Measurements from ENCODE around the gene SCAF4. TPM values are rescaled to one million over a fixed set of nuclear protein-coding genes. Genes with fewer than 3 reads are reported as not detected.

SCAF4 gene
- total and polyA plus RNA-seq, 2 donors (not counting 3 experiments of a cell fraction or from before 2014, with no cell fraction given): 12.2 to 41.2 TPM

GRCh38 chr21:31771685-31772084, 39.8 kb upstream of the SCAF4 start:
- intact Hi-C loops (cut with micrococcal nuclease): no loop called here
- dilution Hi-C loops (cut with MboI; ENCODE audit: extremely low pct_ligation_motif_present, low sequenced_read_pairs): no loop called here
- Histone ChIP-seq H3K9me3 (replicated peaks; ENCODE audit: control insufficient read depth, insufficient read depth, low read length) (no peaks in the 10 kb centered on the region), H3K9me1 (replicated peaks; ENCODE audit: control insufficient read depth, extremely low read depth, insufficient read depth, low read length) (no peaks in the 10 kb centered on the region), H2AFZ (ENCODE audit: low read depth, low read length) (no peak overlapping the region), H4K20me1 (replicated peaks; ENCODE audit: control insufficient read depth, extremely low read depth, insufficient read depth, low read length) (no peaks in the 10 kb centered on the region), H3K79me2 (ENCODE audit: control insufficient read depth, insufficient read depth, low read length) (no peaks in the 10 kb centered on the region), H3K4me3 (replicated peaks in 1 of 3; ENCODE audit: insufficient read depth in 1 of 3, low read depth in 1 of 3, low read length in 3 of 3) (no peak overlapping the region), H3K36me3 (ENCODE audit: control insufficient read depth in 2 of 2, extremely low read depth in 1 of 2, insufficient read depth in 2 of 2, low read length in 2 of 2) (no peaks in the 10 kb centered on the region), H3K4me2 (ENCODE audit: insufficient read depth, low read length) (no peak overlapping the region), H3K9ac (replicated peaks; ENCODE audit: extremely low read depth, insufficient read depth, low read length) (no peak overlapping the region), H3K27me3 (ENCODE audit: control insufficient read depth in 2 of 2, insufficient read depth in 2 of 2, low read length in 2 of 2) (no peaks in the 10 kb centered on the region), H3K27ac (ENCODE audit: insufficient read depth, low read depth, low read length) (no peak overlapping the region), H3K4me1 (ENCODE audit: control insufficient read depth, extremely low read depth, insufficient read depth, low read length) (no peaks in the 10 kb centered on the region)
- CTCF ChIA-PET: interaction anchor here (1.2 to 3.0 kb wide), 2 partner anchors 9 to 14 kb away, joined by 4 to 10 read pairs; no protein-coding TSS in a partner anchor
- no peak for DNase-seq (ENCODE audit: low read depth, low spot score)
- no TSS peak for BruUV-seq (replicated peaks)
- no peak for TF ChIP-seq EZH2 (IDR thresholded peaks at IDR 0.05; ENCODE audit: borderline replicate concordance, low read depth, low read length, severe bottlenecking)
- no peak for TF ChIP-seq MAX (IDR thresholded peaks at IDR 0.05; ENCODE audit: insufficient read depth, insufficient read length)
- TF ChIP-seq POLR2A (IDR thresholded peaks at IDR 0.05; ENCODE audit: low read depth, low read length): no peak
- TF ChIP-seq FOS (IDR thresholded peaks at IDR 0.05; ENCODE audit: borderline replicate concordance, insufficient read depth, low read length): no peak
- no peak for TF ChIP-seq GATA2 (IDR thresholded peaks at IDR 0.05; ENCODE audit: insufficient read depth, insufficient read length, low read depth, low read length)
- POLR2A ChIA-PET: no interaction called here
- no peak for FAIRE-seq

- BruUV-seq (replicated peaks): no TSS peak
- Histone ChIP-seq H3K9me3 (replicated peaks; ENCODE audit: control insufficient read depth, insufficient read depth, low read length) (no peaks in the 10 kb centered on the region), H3K4me2 (ENCODE audit: insufficient read depth, low read length) (no peak overlapping the region), H3K9me1 (replicated peaks; ENCODE audit: control insufficient read depth, extremely low read depth, insufficient read depth, low read length) (no peaks in the 10 kb centered on the region), H3K9ac (replicated peaks; ENCODE audit: extremely low read depth, insufficient read depth, low read length) (no peak overlapping the region), H3K4me3 (replicated peaks in 1 of 3; ENCODE audit: insufficient read depth in 1 of 3, low read depth in 1 of 3, low read length in 3 of 3) (no peak overlapping the region), H2AFZ (ENCODE audit: low read depth, low read length) (no peak overlapping the region), H3K27ac (ENCODE audit: insufficient read depth, low read depth, low read length) (no peak overlapping the region), H3K79me2 (ENCODE audit: control insufficient read depth, insufficient read depth, low read length) (no peaks in the 10 kb centered on the region), H3K27me3 (ENCODE audit: control insufficient read depth in 2 of 2, insufficient read depth in 2 of 2, low read length in 2 of 2) (no peaks in the 10 kb centered on the region), H4K20me1 (replicated peaks; ENCODE audit: control insufficient read depth, extremely low read depth, insufficient read depth, low read length) (no peaks in the 10 kb centered on the region), H3K36me3 (ENCODE audit: control insufficient read depth in 2 of 2, extremely low read depth in 1 of 2, insufficient read depth in 2 of 2, low read length in 2 of 2) (no peaks in the 10 kb centered on the region), H3K4me1 (ENCODE audit: control insufficient read depth, extremely low read depth, insufficient read depth, low read length) (no peaks in the 10 kb centered on the region)
- TF ChIP-seq JUN (IDR thresholded peaks at IDR 0.05; ENCODE audit: borderline replicate concordance, insufficient read depth, insufficient read length, low read depth): no peak
- TF ChIP-seq FOS (IDR thresholded peaks at IDR 0.05; ENCODE audit: borderline replicate concordance, insufficient read depth, low read length): no peak
- TF ChIP-seq POLR2AphosphoS5 (IDR thresholded peaks at IDR 0.05; ENCODE audit: insufficient read depth, low read depth, low read length): no peak
- no peak for TF ChIP-seq MYC (IDR thresholded peaks at IDR 0.05; ENCODE audit: low read depth, low read length)
- FAIRE-seq (no peak), DNase-seq (ENCODE audit: low read depth, low spot score) (no peak)
- ChIA-PET CTCF (interaction anchor here (1.4 kb wide), 1 partner anchor 17 kb away, joined by 3 read pairs; no protein-coding TSS in a partner anchor), POLR2A (no interaction called here)
- dilution Hi-C loops (cut with MboI; ENCODE audit: extremely low pct_ligation_motif_present, low sequenced_read_pairs) (no loop called here), intact Hi-C loops (cut with micrococcal nuclease) (no loop called here)
Observed at GRCh38 chr21:31768710-31769109, 36.8 kb upstream of the SCAF4 start.

Measured in endothelial cell of umbilical vein (primary cell).